Measurements from ENCODE around the gene MED23. TPM values are rescaled to one million over a fixed set of nuclear protein-coding genes. Genes with fewer than 3 reads are reported as not detected.

MED23 gene
- polyA plus RNA-seq, 1 of the 3 experiments (the other 2 are of a cell fraction): 10.1 TPM

Small RNA genes within 50 kb of the gene (small RNA-seq; reads per million reads assigned to genes)
- gene RNU4-18P: 0 to 0.06 (median 0) reads per million in 7 experiments

Other genes with a start within 250 kb of the MED23 start
- not detected in 2 replicates for gene ARG1, start 55.0 kb downstream of the MED23 start, polyA plus RNA-seq (2012; rRNA removed)
- not detected in 2 replicates for gene ENPP3, start 9.1 kb upstream of the MED23 start, polyA plus RNA-seq (2012; rRNA removed)
- not detected in 2 replicates for gene OR2A4, start 73.2 kb upstream of the MED23 start, polyA plus RNA-seq (2012; rRNA removed)
- not detected in 2 replicates for gene CTAGE9, start 82.8 kb upstream of the MED23 start, polyA plus RNA-seq (2012; rRNA removed)
- not detected in 2 replicates for gene ENPP1, start 179.8 kb upstream of the MED23 start, polyA plus RNA-seq (2012; rRNA removed)

All from SK-N-SH (cell line).